Measurements from ENCODE around the gene ZBP1.

GRCh38 chr20:57595041-57596030 lies 24.9 kb downstream of the ZBP1 start:
- TF ChIP-seq POLR2A (IDR thresholded peaks at IDR 0.05; ENCODE audit: low read depth, low read length) (no peak), POLR2AphosphoS5 (IDR thresholded peaks at IDR 0.05; ENCODE audit: low read depth, low read length) (no peak)

Measured in GM12891 (cell line).